Caco-2 (cell line): ENCODE data around the gene HSDL1. TPM values are rescaled to one million over a fixed set of nuclear protein-coding genes. Genes with fewer than 3 reads are reported as not detected.

Experiments used
- BruUV-seq: library from RNA; stranded (reverse); fragments of 400-500 nt; replicated peaks from 2 replicates; lab custom pipeline; 2021; lab: Mats Ljungman, UMichigan
- CTCF ChIA-PET: fragments of 300-600 bp; sonication (Branson Sonifier 250); formaldehyde crosslinking; loops from one replicate; lab custom pipeline; 2022; ENCODE audit warnings: antibody characterized with exemption; lab: Charles Lee
- POLR2A ChIA-PET: fragments of 300-600 bp; sonication (Branson Sonifier 250); formaldehyde crosslinking; loops from one replicate; lab custom pipeline; 2022; ENCODE audit warnings: antibody characterized with exemption; lab: Charles Lee
- DNase-seq, 2 experiments: peaks; one replicate each; pipeline versions ENCODE4 v3.0.0 to v3.0.0-alpha.2; 2020 to 2022
- H3K27me3 ChIP-seq: replicated peaks from 2 replicates; pipeline ENCODE4 v1.6.0; 2011; ENCODE audit warnings: low read length; ENCODE audit not compliant: control insufficient read depth, insufficient read depth
- H3K36me3 ChIP-seq: 2 replicates; pipeline ENCODE4 v1.5.1; 2011; ENCODE audit warnings: low read length; ENCODE audit not compliant: control insufficient read depth, insufficient read depth
- H3K4me1 ChIP-seq: fragments of 250-450 bp; sonication (Bioruptor Pico); 2 replicates; pipeline ENCODE4 v1.5.1; 2020; ENCODE audit warnings: mild to moderate bottlenecking
- H3K4me3 ChIP-seq: 2 replicates; pipeline ENCODE4 v1.5.1; 2011; ENCODE audit warnings: low read depth, mild to moderate bottlenecking, control low read depth, low read length
- H3K9me3 ChIP-seq: fragments of 250-450 bp; sonication (Bioruptor Pico); 2 replicates; pipeline ENCODE4 v1.5.1; 2020; ENCODE audit warnings: mild to moderate bottlenecking, moderate library complexity
- H3K27ac Mint-ChIP-seq: one replicate; pipeline ENCODE4 v1.8.0; 2022; ENCODE audit warnings: mixed read lengths; ENCODE audit not compliant: unreplicated experiment
- H3K27me3 Mint-ChIP-seq: one replicate; pipeline ENCODE4 v1.8.0; 2022; ENCODE audit warnings: mixed read lengths; ENCODE audit not compliant: insufficient read depth, unreplicated experiment
- H3K36me3 Mint-ChIP-seq: one replicate; pipeline ENCODE4 v1.8.0; 2022; ENCODE audit warnings: mild to moderate bottlenecking, mixed read lengths; ENCODE audit not compliant: insufficient read depth, unreplicated experiment
- H3K4me1 Mint-ChIP-seq: one replicate; pipeline ENCODE4 v1.8.0; 2022; ENCODE audit warnings: low read depth, mixed read lengths; ENCODE audit not compliant: unreplicated experiment
- H3K4me3 Mint-ChIP-seq: one replicate; pipeline ENCODE4 v1.8.0; 2022; ENCODE audit warnings: mild to moderate bottlenecking, moderate library complexity, mixed read lengths; ENCODE audit not compliant: unreplicated experiment
- H3K9me3 Mint-ChIP-seq: one replicate; pipeline ENCODE4 v1.8.0; 2022; ENCODE audit warnings: mixed read lengths; ENCODE audit not compliant: unreplicated experiment
- CTCF ChIP-seq, 2 experiments: fragments of 200-600 bp in 1 of 2; IDR thresholded peaks; 1 replicate in 1 of 2; 2 replicates in 1 of 2; pipeline versions ENCODE4 v1.5.1 to v1.8.0; 2011 to 2022; ENCODE audit warnings: antibody characterized with exemption in 1 of 2, control low read depth in 1 of 2, inconsistent platforms in 1 of 2, low read depth in 1 of 2, low read length in 1 of 2, mild to moderate bottlenecking in 1 of 2, moderate library complexity in 1 of 2; ENCODE audit not compliant: insufficient read depth in 1 of 2, severe bottlenecking in 1 of 2, unreplicated experiment in 1 of 2
- intact Hi-C: fragments of 100-400 bp; cut with micrococcal nuclease; formaldehyde crosslinking; loops from one replicate; pipeline ENCODE4 v1.10.0; 2022; ENCODE audit not compliant: unreplicated experiment
- total RNA-seq: library from RNA; stranded (reverse); gene quantifications from 2 replicates; pipeline ENCODE4 v1.2.3, GENCODE V29; 2022

The HSDL1 gene
- total RNA-seq, 1 experiment from 2014 or later: 23.7 TPM

- H3K27me3 Mint-ChIP-seq: no peaks in the 10 kb centered on the region
- CTCF ChIA-PET: no interaction called here
- POLR2A ChIA-PET: no interaction called here
- DNase-seq: no peak
- peaks cover 40% of the 10 kb centered on the region for H3K36me3 Mint-ChIP-seq
- intact Hi-C loops: no loop called here
- H3K4me3 ChIP-seq: no peak overlapping the region
- H3K4me3 Mint-ChIP-seq: no peak overlapping the region
- TF ChIP-seq CTCF (IDR thresholded peaks at IDR 0.05; ENCODE audit: insufficient read depth in 1 of 2, low read depth in 1 of 2, low read length in 1 of 2, severe bottlenecking in 1 of 2, unreplicated experiment in 1 of 2): no peak
- H3K9me3 ChIP-seq: no peaks in the 10 kb centered on the region
- H3K4me1 Mint-ChIP-seq: no peaks in the 10 kb centered on the region
- H3K4me1 ChIP-seq: no peaks in the 10 kb centered on the region
- H3K9me3 Mint-ChIP-seq: no peaks in the 10 kb centered on the region
- H3K27ac Mint-ChIP-seq: no peak overlapping the region
- no TSS peak for BruUV-seq
- no peaks in the 10 kb centered on the region for H3K27me3 ChIP-seq
- peaks cover 3% of the 10 kb centered on the region for H3K36me3 ChIP-seq
Measured at GRCh38 chr16:84103678-84104077, 41.3 kb downstream of the HSDL1 start.

GRCh38 chr16:84098939-84099338, 46.0 kb downstream of the HSDL1 start:
- H3K27me3 Mint-ChIP-seq: no peaks in the 10 kb centered on the region

GRCh38 chr16:84096447-84097005, 48.5 kb downstream of the HSDL1 start:
- POLR2A ChIA-PET: interaction anchor here (2.1 kb wide), 1 partner anchor 20 kb away, joined by 8 read pairs; the partner anchor contains the start of gene MBTPS1
- peak; percentile 74 to 79 for DNase-seq
- Histone ChIP-seq H3K4me3 (no peak overlapping the region), H3K36me3 (peaks cover 10% of the 10 kb centered on the region), H3K27me3 (no peaks in the 10 kb centered on the region), H3K4me1 (peaks cover 19% of the 10 kb centered on the region), H3K9me3 (no peaks in the 10 kb centered on the region)
- Mint-ChIP-seq H3K36me3 (peaks cover 65% of the 10 kb centered on the region), H3K27me3 (no peaks in the 10 kb centered on the region), H3K9me3 (no peaks in the 10 kb centered on the region), H3K4me1 (peaks cover 6% of the 10 kb centered on the region), H3K27ac (peak overlapping the region; percentile 65), H3K4me3 (no peak overlapping the region)
- CTCF ChIA-PET: no interaction called here
- TF ChIP-seq CTCF (IDR thresholded peaks at IDR 0.05; ENCODE audit: insufficient read depth in 1 of 2, low read depth in 1 of 2, low read length in 1 of 2, severe bottlenecking in 1 of 2, unreplicated experiment in 1 of 2): no peak
- BruUV-seq: no TSS peak
- intact Hi-C loops: loop anchor here (1.0 kb wide), 3 partner anchors 12 to 45 kb away; partner anchors contain the start of gene MBTPS1

More at GRCh38 chr16:84098939-84099338, 46.0 kb downstream of the HSDL1 start:
- Histone ChIP-seq H3K4me1 (peaks cover 19% of the 10 kb centered on the region), H3K9me3 (no peaks in the 10 kb centered on the region), H3K27me3 (no peaks in the 10 kb centered on the region), H3K4me3 (no peak overlapping the region), H3K36me3 (peaks cover 5% of the 10 kb centered on the region)
- ChIA-PET CTCF (no interaction called here), POLR2A (interaction anchor here (0.7 kb wide), 1 partner anchor 1652 kb away, joined by 3 read pairs; no protein-coding TSS in a partner anchor)
- intact Hi-C loops: no loop called here
- no peak overlapping the region for H3K4me3 Mint-ChIP-seq
- peaks cover 56% of the 10 kb centered on the region for H3K36me3 Mint-ChIP-seq
- no TSS peak for BruUV-seq
- peaks cover 6% of the 10 kb centered on the region for H3K4me1 Mint-ChIP-seq
- H3K9me3 Mint-ChIP-seq: no peaks in the 10 kb centered on the region
- no peak for DNase-seq
- no peak for TF ChIP-seq CTCF (IDR thresholded peaks at IDR 0.05; ENCODE audit: insufficient read depth in 1 of 2, low read depth in 1 of 2, low read length in 1 of 2, severe bottlenecking in 1 of 2, unreplicated experiment in 1 of 2)
- no peak overlapping the region for H3K27ac Mint-ChIP-seq
